Suprapubic skin (tissue), 4 donors: ENCODE measurements around the gene CACNG8. TPM values are rescaled to one million over a fixed set of nuclear protein-coding genes. Genes with fewer than 3 reads are reported as not detected.
A peak's percentile ranks its signal among the peaks of the same experiment; 100 is the strongest.

ENCODE experiments used
- DNase-seq, 2 donors: peaks; one replicate each; pipeline ENCODE4 v3.0.0-alpha.2; 2019; ENCODE audit warnings: low spot score in 2 of 2
- H3K27ac ChIP-seq: fragments of 200-600 bp; sonication (generic); one replicate; pipeline ENCODE4 v1.5.1; 2019
- H3K27me3 ChIP-seq: fragments of 200-600 bp; sonication (generic); one replicate; pipeline ENCODE4 v1.5.1; 2019
- H3K36me3 ChIP-seq: fragments of 200-600 bp; sonication (generic); one replicate; pipeline ENCODE4 v1.5.1; 2019
- H3K4me1 ChIP-seq: fragments of 200-600 bp; sonication (generic); one replicate; pipeline ENCODE4 v1.5.1; 2019
- H3K4me3 ChIP-seq: fragments of 200-600 bp; sonication (generic); one replicate; pipeline ENCODE4 v1.5.1; 2019; ENCODE audit warnings: mild to moderate bottlenecking
- H3K9me3 ChIP-seq: fragments of 200-600 bp; sonication (generic); one replicate; pipeline ENCODE4 v1.5.1; 2019
- EP300 ChIP-seq: sonication (generic); formaldehyde crosslinking; IDR thresholded peaks from one replicate; pipeline ENCODE4 v1.6.1; 2017; ENCODE audit warnings: antibody characterized with exemption
- POLR2A ChIP-seq, 2 donors: fragments of 450-650 bp; IDR thresholded peaks; one replicate each; pipeline ENCODE4 v1.6.1; 2017; ENCODE audit warnings: antibody characterized with exemption in 2 of 2, mild to moderate bottlenecking in 2 of 2, moderate library complexity in 2 of 2
- POLR2AphosphoS5 ChIP-seq, 3 donors: sonication (generic); formaldehyde crosslinking; IDR thresholded peaks; one replicate each; pipeline ENCODE4 v1.6.1; 2017; ENCODE audit warnings: antibody characterized with exemption in 3 of 3
- WGBS: methylation state at CpG from one replicate; pipeline ENCODE4 v1.1.5; 2018; 5-methylcytosine and 5-hydroxymethylcytosine counted together
- total RNA-seq, 4 donors: library from RNA; depleted of rRNA; stranded (reverse); fragments of >200 nt; gene quantifications; one replicate each; pipeline ENCODE4 v1.1.0, GENCODE V29; 2016
- TF ChIP-seq, protein P1 (sequence below), 2 donors: fragments of 200-600 bp in 1 of 2; fragments of 450-650 bp in 1 of 2; sonication (generic) in 1 of 2; IDR thresholded peaks; one replicate each; pipeline ENCODE4 v1.5.1; 2016 to 2019; ENCODE audit warnings: antibody characterized with exemption in 2 of 2, mild to moderate bottlenecking in 1 of 2, moderate library complexity in 1 of 2

Gene CACNG8
- total RNA-seq, 4 donors from 2014 or later, result 0.08 to 0.25 TPM; not detected in 2

- Histone ChIP-seq H3K27ac (no peak overlapping the region), H3K36me3 (no peaks in the 10 kb centered on the region), H3K9me3 (no peaks in the 10 kb centered on the region), H3K4me3 (no peak overlapping the region), H3K4me1 (peaks cover 8% of the 10 kb centered on the region), H3K27me3 (peaks cover 59% of the 10 kb centered on the region)
- TF ChIP-seq POLR2AphosphoS5 (IDR thresholded peaks at IDR 0.05), result no peak
- no peak for TF ChIP-seq EP300
- TF ChIP-seq, protein P1, sequence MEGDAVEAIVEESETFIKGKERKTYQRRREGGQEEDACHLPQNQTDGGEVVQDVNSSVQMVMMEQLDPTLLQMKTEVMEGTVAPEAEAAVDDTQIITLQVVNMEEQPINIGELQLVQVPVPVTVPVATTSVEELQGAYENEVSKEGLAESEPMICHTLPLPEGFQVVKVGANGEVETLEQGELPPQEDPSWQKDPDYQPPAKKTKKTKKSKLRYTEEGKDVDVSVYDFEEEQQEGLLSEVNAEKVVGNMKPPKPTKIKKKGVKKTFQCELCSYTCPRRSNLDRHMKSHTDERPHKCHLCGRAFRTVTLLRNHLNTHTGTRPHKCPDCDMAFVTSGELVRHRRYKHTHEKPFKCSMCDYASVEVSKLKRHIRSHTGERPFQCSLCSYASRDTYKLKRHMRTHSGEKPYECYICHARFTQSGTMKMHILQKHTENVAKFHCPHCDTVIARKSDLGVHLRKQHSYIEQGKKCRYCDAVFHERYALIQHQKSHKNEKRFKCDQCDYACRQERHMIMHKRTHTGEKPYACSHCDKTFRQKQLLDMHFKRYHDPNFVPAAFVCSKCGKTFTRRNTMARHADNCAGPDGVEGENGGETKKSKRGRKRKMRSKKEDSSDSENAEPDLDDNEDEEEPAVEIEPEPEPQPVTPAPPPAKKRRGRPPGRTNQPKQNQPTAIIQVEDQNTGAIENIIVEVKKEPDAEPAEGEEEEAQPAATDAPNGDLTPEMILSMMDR (IDR thresholded peaks at IDR 0.05), result no peak
- no peak for TF ChIP-seq POLR2A (IDR thresholded peaks at IDR 0.05)
- DNase-seq, result no peak
- 49% methylated on average over 20 of the region's 22 CpGs for WGBS
These were observed 27.1 kb downstream of the CACNG8 start for GRCh38 chr19:53989600-53990533.

GRCh38 chr19:53991224-53992113 lies 28.7 kb downstream of the CACNG8 start, which contains the start of gene CACNG6:
TSS of gene CACNG6 (plus strand) at chr19:53991637. CDS start at chr19:53992878, 1,241 bp downstream.
- 4% methylated on average over 57 of the region's 66 CpGs for WGBS
- Histone ChIP-seq H3K4me1 (peaks cover 8% of the 10 kb centered on the region), H3K36me3 (no peaks in the 10 kb centered on the region), H3K27me3 (peaks cover 70% of the 10 kb centered on the region), H3K4me3 (peak within 1 kb of the TSS; percentile 47), H3K9me3 (no peaks in the 10 kb centered on the region), H3K27ac (no peak within 1 kb of the TSS)
- TF ChIP-seq POLR2AphosphoS5 (IDR thresholded peaks at IDR 0.05) (no peak), EP300 (no peak), POLR2A (IDR thresholded peaks at IDR 0.05) (no peak)
- TF ChIP-seq, protein P1 (IDR thresholded peaks at IDR 0.05), result no peak
- DNase-seq, result no peak

GRCh38 chr19:53992211-53992610 lies 29.5 kb downstream of the CACNG8 start:
- TF ChIP-seq, protein P1 (IDR thresholded peaks at IDR 0.05), result no peak
- TF ChIP-seq POLR2A (IDR thresholded peaks at IDR 0.05), result no peak
- no peak for TF ChIP-seq POLR2AphosphoS5 (IDR thresholded peaks at IDR 0.05)
- TF ChIP-seq EP300, result no peak
- H3K36me3 ChIP-seq, result no peaks in the 10 kb centered on the region
- peaks cover 8% of the 10 kb centered on the region for H3K4me1 ChIP-seq
- H3K27ac ChIP-seq, result no peak overlapping the region
- DNase-seq, result no peak
- no peak overlapping the region for H3K4me3 ChIP-seq
- no peaks in the 10 kb centered on the region for H3K9me3 ChIP-seq
- H3K27me3 ChIP-seq, result peaks cover 72% of the 10 kb centered on the region
- 75% methylated on average over 9 of the region's 9 CpGs for WGBS

- peaks cover 78% of the 10 kb centered on the region for H3K27me3 ChIP-seq
- H3K36me3 ChIP-seq, result no peaks in the 10 kb centered on the region
- DNase-seq, result no peak
- H3K9me3 ChIP-seq, result no peaks in the 10 kb centered on the region
- H3K27ac ChIP-seq, result no peak overlapping the region
- no peak for TF ChIP-seq POLR2AphosphoS5 (IDR thresholded peaks at IDR 0.05)
- TF ChIP-seq, protein P1 (IDR thresholded peaks at IDR 0.05), result no peak
- no peak for TF ChIP-seq POLR2A (IDR thresholded peaks at IDR 0.05)
- no peak for TF ChIP-seq EP300
- H3K4me1 ChIP-seq, result peaks cover 8% of the 10 kb centered on the region
- no peak overlapping the region for H3K4me3 ChIP-seq
- WGBS, result 46% methylated on average over 6 of the region's 43 CpGs
These were observed 30.1 kb downstream of the CACNG8 start for GRCh38 chr19:53992815-53993214.
